Natural killer cell (primary cell): ENCODE results near the gene CMIP. TPM values are rescaled to one million over a fixed set of nuclear protein-coding genes. Genes with fewer than 3 reads are reported as not detected.

Source experiments
- ATAC-seq, 3 donors: fragments of 150-1000 bp in 2 of 3; fragments of 200-7000 bp in 1 of 3; cut with Tn5 transposase; 1 replicate in 1 of 3; 2 replicates in 2 of 3; pipeline ENCODE4 v1.10.0; 2021; ENCODE audit warnings: mild to moderate bottlenecking in 2 of 3, moderate library complexity in 2 of 3
- DNase-seq, 2 donors: peaks; one replicate each; pipeline versions ENCODE4 v3.0.0 to v3.0.0-alpha.2; 2013 to 2021; ENCODE audit warnings: mixed read lengths in 1 of 2
- H3K27ac ChIP-seq: one replicate; pipeline ENCODE4 v1.5.1; 2013; ENCODE audit warnings: mild to moderate bottlenecking, low read length
- H3K27me3 ChIP-seq: one replicate; pipeline ENCODE4 v1.6.1; 2013; ENCODE audit warnings: low read length; ENCODE audit not compliant: control insufficient read depth, insufficient read depth
- H3K36me3 ChIP-seq: one replicate; pipeline ENCODE4 v1.6.1; 2013; ENCODE audit warnings: low read length; ENCODE audit not compliant: control insufficient read depth, insufficient read depth
- H3K4me1 ChIP-seq: one replicate; pipeline ENCODE4 v1.6.1; 2013; ENCODE audit warnings: low read length; ENCODE audit not compliant: control insufficient read depth, insufficient read depth
- H3K4me3 ChIP-seq: one replicate; pipeline ENCODE4 v1.5.1; 2013; ENCODE audit warnings: low read length
- H3K9me3 ChIP-seq: one replicate; pipeline ENCODE4 v1.6.1; 2013; ENCODE audit warnings: low read length; ENCODE audit not compliant: control insufficient read depth, insufficient read depth
- H3K27ac Mint-ChIP-seq, 2 donors: one replicate each; pipeline ENCODE4 v1.8.0; 2022; ENCODE audit warnings: mild to moderate bottlenecking in 2 of 2, mixed read lengths in 2 of 2, moderate library complexity in 1 of 2
- H3K27me3 Mint-ChIP-seq, 2 donors: one replicate each; pipeline ENCODE4 v1.8.0; 2022; ENCODE audit warnings: low read depth in 2 of 2, mixed read lengths in 2 of 2
- H3K36me3 Mint-ChIP-seq: one replicate; pipeline ENCODE4 v1.8.0; 2022; ENCODE audit warnings: mixed read lengths
- H3K4me1 Mint-ChIP-seq, 2 donors: one replicate each; pipeline ENCODE4 v1.8.0; 2022; ENCODE audit warnings: mixed read lengths in 2 of 2
- H3K4me3 Mint-ChIP-seq: one replicate; pipeline ENCODE4 v1.8.0; 2022; ENCODE audit warnings: mild to moderate bottlenecking, moderate library complexity, mixed read lengths
- H3K9me3 Mint-ChIP-seq, 2 donors: one replicate each; pipeline ENCODE4 v1.8.0; 2022; ENCODE audit warnings: mixed read lengths in 2 of 2
- WGBS: methylation state at CpG from one replicate; pipeline ENCODE4 v1.1.7; 2013; ENCODE audit warnings: missing lambda C conversion rate; ENCODE audit not compliant: insufficient coverage; 5-methylcytosine and 5-hydroxymethylcytosine counted together
- intact Hi-C: fragments of 100-400 bp; cut with micrococcal nuclease; formaldehyde crosslinking; loops from one replicate; pipeline ENCODE4 v1.14.2; 2022
- total RNA-seq, 4 donors: library from RNA; stranded (reverse); fragments of 120-200 nt in 1 of 4; gene quantifications; one replicate each; pipeline versions ENCODE4 v1.2.3 to v1.2.4, GENCODE V29; 2013 to 2022
- TF ChIP-seq, protein P1 (sequence below): fragments of 200-600 bp; IDR thresholded peaks from one replicate; pipeline ENCODE4 v1.8.0; 2022; ENCODE audit warnings: antibody characterized with exemption

CMIP gene
- total RNA-seq, 3 donors from 2014 or later (not counting 1 experiment from before 2014, with no cell fraction given) = 88.2 to 115 (median 91.5) TPM

DNA sequence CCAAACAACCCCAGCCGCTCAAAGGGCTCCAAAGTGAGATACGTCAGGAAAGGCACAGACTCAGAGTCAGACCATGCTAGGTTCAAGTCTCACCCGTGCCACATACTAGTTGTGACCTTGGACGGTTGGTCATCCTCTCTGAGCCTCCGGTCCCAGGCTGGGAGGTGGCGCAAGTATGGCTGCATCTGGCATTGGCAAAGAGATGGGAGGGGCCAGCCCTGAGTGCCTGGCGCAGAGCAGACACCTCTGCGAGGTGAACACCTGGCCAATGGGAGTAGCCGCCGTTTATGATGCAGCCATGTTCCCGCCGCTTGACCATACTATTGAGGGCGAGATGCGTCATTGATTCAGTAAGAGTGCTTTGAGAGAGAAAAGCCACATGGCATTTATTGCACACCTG lies 236.7 kb downstream of the CMIP start:
- peaks cover 5% of the 10 kb centered on the region for H3K4me1 ChIP-seq
- peaks cover 36% of the 10 kb centered on the region for H3K36me3 ChIP-seq
- DNase-seq = no peak
- ATAC-seq = no peak
- TF ChIP-seq, protein P1, sequence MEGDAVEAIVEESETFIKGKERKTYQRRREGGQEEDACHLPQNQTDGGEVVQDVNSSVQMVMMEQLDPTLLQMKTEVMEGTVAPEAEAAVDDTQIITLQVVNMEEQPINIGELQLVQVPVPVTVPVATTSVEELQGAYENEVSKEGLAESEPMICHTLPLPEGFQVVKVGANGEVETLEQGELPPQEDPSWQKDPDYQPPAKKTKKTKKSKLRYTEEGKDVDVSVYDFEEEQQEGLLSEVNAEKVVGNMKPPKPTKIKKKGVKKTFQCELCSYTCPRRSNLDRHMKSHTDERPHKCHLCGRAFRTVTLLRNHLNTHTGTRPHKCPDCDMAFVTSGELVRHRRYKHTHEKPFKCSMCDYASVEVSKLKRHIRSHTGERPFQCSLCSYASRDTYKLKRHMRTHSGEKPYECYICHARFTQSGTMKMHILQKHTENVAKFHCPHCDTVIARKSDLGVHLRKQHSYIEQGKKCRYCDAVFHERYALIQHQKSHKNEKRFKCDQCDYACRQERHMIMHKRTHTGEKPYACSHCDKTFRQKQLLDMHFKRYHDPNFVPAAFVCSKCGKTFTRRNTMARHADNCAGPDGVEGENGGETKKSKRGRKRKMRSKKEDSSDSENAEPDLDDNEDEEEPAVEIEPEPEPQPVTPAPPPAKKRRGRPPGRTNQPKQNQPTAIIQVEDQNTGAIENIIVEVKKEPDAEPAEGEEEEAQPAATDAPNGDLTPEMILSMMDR = no peak
- H3K27me3 ChIP-seq = no peaks in the 10 kb centered on the region
- H3K9me3 ChIP-seq = no peaks in the 10 kb centered on the region
- Mint-ChIP-seq H3K27ac (no peak overlapping the region), H3K4me1 (peaks cover 13 to 36% of the 10 kb centered on the region in 2 donors), H3K36me3 (no peaks in the 10 kb centered on the region), H3K27me3 (no peaks in the 10 kb centered on the region), H3K9me3 (no peaks in the 10 kb centered on the region), H3K4me3 (no peak overlapping the region)
- intact Hi-C loops = no loop called here
- no peak overlapping the region for H3K27ac ChIP-seq
- H3K4me3 ChIP-seq = no peak overlapping the region
- 97% methylated on average over 14 of the region's 14 CpGs for WGBS

- no peak for DNase-seq
- H3K27ac Mint-ChIP-seq = peak overlapping the region in 1 of 2 donors; percentile 24
Observed at GRCh38 chr16:81684242-81684837, 239.7 kb downstream of the CMIP start.

DNA sequence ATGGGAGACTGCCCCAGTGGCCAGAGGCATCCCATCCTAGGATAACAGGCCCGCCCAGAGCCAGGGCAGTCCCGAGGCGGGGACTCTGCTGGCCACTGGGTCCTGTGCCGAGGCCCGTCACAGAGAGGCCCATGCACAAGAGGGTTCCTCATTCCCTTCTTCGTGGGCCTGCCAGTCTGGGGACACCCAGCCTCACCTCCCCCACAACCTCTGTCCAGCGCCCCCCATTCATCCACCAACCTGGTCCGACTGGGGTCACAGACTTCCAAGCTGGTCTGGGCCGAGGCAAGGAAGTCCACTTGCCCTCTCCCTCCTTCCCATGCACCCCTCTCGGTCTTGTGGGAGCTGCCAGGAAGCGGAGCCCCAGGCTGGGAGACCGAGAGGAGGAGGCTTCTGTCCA lies 240.3 kb downstream of the CMIP start:
- no peaks in the 10 kb centered on the region for H3K27me3 Mint-ChIP-seq
- DNase-seq (no peak), ATAC-seq (no peak)
- peaks cover 18% of the 10 kb centered on the region for H3K36me3 ChIP-seq
- no peak overlapping the region for H3K4me3 ChIP-seq
- no peaks in the 10 kb centered on the region for H3K27me3 ChIP-seq
- 95% methylated on average over 12 of the region's 12 CpGs for WGBS
- TF ChIP-seq, protein P1 = no peak
- H3K9me3 ChIP-seq = no peaks in the 10 kb centered on the region
- intact Hi-C loops = no loop called here
- no peaks in the 10 kb centered on the region for H3K9me3 Mint-ChIP-seq
- no peaks in the 10 kb centered on the region for H3K36me3 Mint-ChIP-seq
- H3K27ac Mint-ChIP-seq = peak overlapping the region in 1 of 2 donors; percentile 24
- H3K27ac ChIP-seq = no peak overlapping the region
- H3K4me1 Mint-ChIP-seq = peaks cover 0 to 22% of the 10 kb centered on the region in 2 donors
- peaks cover 6% of the 10 kb centered on the region for H3K4me1 ChIP-seq
- no peak overlapping the region for H3K4me3 Mint-ChIP-seq

More at GRCh38 chr16:81684242-81684837, 239.7 kb downstream of the CMIP start:
- Histone ChIP-seq H3K27me3 (no peaks in the 10 kb centered on the region), H3K4me3 (no peak overlapping the region), H3K4me1 (peaks cover 6% of the 10 kb centered on the region), H3K9me3 (no peaks in the 10 kb centered on the region), H3K36me3 (peaks cover 22% of the 10 kb centered on the region), H3K27ac (no peak overlapping the region)
- peaks cover 3 to 24% of the 10 kb centered on the region in 2 donors for H3K4me1 Mint-ChIP-seq
- TF ChIP-seq, protein P1 = no peak
- intact Hi-C loops = no loop called here
- H3K36me3 Mint-ChIP-seq = no peaks in the 10 kb centered on the region
- H3K4me3 Mint-ChIP-seq = no peak overlapping the region
- no peaks in the 10 kb centered on the region for H3K9me3 Mint-ChIP-seq
- WGBS = 93% methylated on average over 13 of the region's 13 CpGs
- ATAC-seq = no peak
- no peaks in the 10 kb centered on the region for H3K27me3 Mint-ChIP-seq
